BLaER1 (cell line): ENCODE results near the gene SV2B.
A peak's percentile ranks its signal among the peaks of the same experiment; 100 is the strongest.

Experiments used
- H3K27ac ChIP-seq: shearing (Covaris generic); formaldehyde crosslinking; 2 replicates; pipeline ENCODE4 v1.8.1; 2022
- H3K27me3 ChIP-seq: shearing (Covaris generic); formaldehyde crosslinking; 2 replicates; pipeline ENCODE4 v1.8.1; 2022
- H3K36me3 ChIP-seq: shearing (Covaris generic); formaldehyde crosslinking; 2 replicates; pipeline ENCODE4 v1.8.1; 2022
- H3K4me1 ChIP-seq: shearing (Covaris generic); formaldehyde crosslinking; 2 replicates; pipeline ENCODE4 v1.8.1; 2022
- H3K4me2 ChIP-seq: shearing (Covaris generic); formaldehyde crosslinking; 2 replicates; pipeline ENCODE4 v1.8.1; 2022
- H3K4me3 ChIP-seq: shearing (Covaris generic); formaldehyde crosslinking; 2 replicates; pipeline ENCODE4 v1.8.1; 2022
- H3K9ac ChIP-seq: shearing (Covaris generic); formaldehyde crosslinking; 2 replicates; pipeline ENCODE4 v1.8.1; 2022
- H3K9me3 ChIP-seq: shearing (Covaris generic); formaldehyde crosslinking; 2 replicates; pipeline ENCODE4 v1.8.1; 2022
- H4K20me1 ChIP-seq: shearing (Covaris generic); formaldehyde crosslinking; 2 replicates; pipeline ENCODE4 v1.8.1; 2022
- Cebpa-rat ChIP-seq: shearing (Covaris generic); IDR thresholded peaks from 2 replicates; pipeline ENCODE4 v1.8.1; 2022

The SV2B gene

GRCh38 chr15:91148243-91148642, 48.2 kb downstream of the SV2B start:
- Histone ChIP-seq H3K27ac (no peak overlapping the region), H3K4me3 (no peak overlapping the region), H4K20me1 (no peaks in the 10 kb centered on the region), H3K9me3 (no peaks in the 10 kb centered on the region), H3K4me1 (no peaks in the 10 kb centered on the region), H3K4me2 (no peak overlapping the region), H3K9ac (no peak overlapping the region), H3K27me3 (no peaks in the 10 kb centered on the region), H3K36me3 (no peaks in the 10 kb centered on the region)
- TF ChIP-seq Cebpa-rat: no peak

GRCh38 chr15:91150502-91151160, 50.6 kb downstream of the SV2B start:
- H3K4me3 ChIP-seq: no peak overlapping the region
- no peaks in the 10 kb centered on the region for H3K36me3 ChIP-seq
- H3K4me1 ChIP-seq: no peaks in the 10 kb centered on the region
- H3K27me3 ChIP-seq: no peaks in the 10 kb centered on the region
- no peak overlapping the region for H3K9ac ChIP-seq
- TF ChIP-seq Cebpa-rat: no peak
- no peak overlapping the region for H3K27ac ChIP-seq
- H4K20me1 ChIP-seq: no peaks in the 10 kb centered on the region
- no peaks in the 10 kb centered on the region for H3K9me3 ChIP-seq
- H3K4me2 ChIP-seq: no peak overlapping the region

GRCh38 chr15:91151781-91152563, 51.9 kb downstream of the SV2B start:
- H3K4me3 ChIP-seq: no peak overlapping the region
- peaks cover 9% of the 10 kb centered on the region for H3K4me1 ChIP-seq
- H3K9ac ChIP-seq: no peak overlapping the region
- H3K27me3 ChIP-seq: no peaks in the 10 kb centered on the region
- no peaks in the 10 kb centered on the region for H4K20me1 ChIP-seq
- H3K27ac ChIP-seq: no peak overlapping the region
- no peak overlapping the region for H3K4me2 ChIP-seq
- H3K36me3 ChIP-seq: no peaks in the 10 kb centered on the region
- no peak for TF ChIP-seq Cebpa-rat
- H3K9me3 ChIP-seq: no peaks in the 10 kb centered on the region

DNA sequence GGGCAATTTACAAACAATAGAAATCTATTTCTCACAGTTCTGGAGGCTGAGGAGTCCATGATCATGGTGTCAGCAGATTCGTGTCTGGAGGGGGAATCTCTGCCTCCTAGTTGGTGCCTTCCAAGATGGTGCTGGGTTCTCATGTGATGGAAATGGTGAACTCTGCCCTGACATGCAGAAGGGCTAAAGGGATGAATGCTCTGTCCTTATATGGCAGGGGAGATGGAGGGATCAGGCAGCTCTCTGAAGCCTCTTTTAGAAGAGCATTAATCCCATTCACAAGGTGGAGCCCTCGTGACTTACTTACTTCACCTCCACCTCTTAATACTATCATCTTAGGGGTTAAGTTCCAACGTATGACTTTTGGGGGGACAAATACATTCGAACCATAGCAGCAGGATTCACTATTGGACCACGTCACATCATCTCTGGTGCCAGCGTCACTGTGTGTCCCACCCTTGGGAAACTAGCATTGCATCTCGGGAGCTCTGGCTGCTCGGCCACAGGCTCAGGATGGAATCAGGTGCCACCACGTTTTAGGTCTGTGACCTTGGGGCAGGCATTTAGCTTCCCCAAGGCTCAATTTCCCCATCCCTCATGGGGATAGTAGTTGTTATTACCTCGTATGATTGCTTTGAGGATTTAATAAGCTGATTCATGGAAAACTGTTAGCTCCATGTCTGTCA, 53.0 kb downstream of the SV2B start:
- no peaks in the 10 kb centered on the region for H3K9me3 ChIP-seq
- H3K27me3 ChIP-seq: no peaks in the 10 kb centered on the region
- no peaks in the 10 kb centered on the region for H3K36me3 ChIP-seq
- H3K9ac ChIP-seq: no peak overlapping the region
- no peak overlapping the region for H3K4me3 ChIP-seq
- H4K20me1 ChIP-seq: no peaks in the 10 kb centered on the region
- H3K4me2 ChIP-seq: no peak overlapping the region
- no peak overlapping the region for H3K27ac ChIP-seq
- TF ChIP-seq Cebpa-rat: no peak
- H3K4me1 ChIP-seq: peaks cover 19% of the 10 kb centered on the region

DNA sequence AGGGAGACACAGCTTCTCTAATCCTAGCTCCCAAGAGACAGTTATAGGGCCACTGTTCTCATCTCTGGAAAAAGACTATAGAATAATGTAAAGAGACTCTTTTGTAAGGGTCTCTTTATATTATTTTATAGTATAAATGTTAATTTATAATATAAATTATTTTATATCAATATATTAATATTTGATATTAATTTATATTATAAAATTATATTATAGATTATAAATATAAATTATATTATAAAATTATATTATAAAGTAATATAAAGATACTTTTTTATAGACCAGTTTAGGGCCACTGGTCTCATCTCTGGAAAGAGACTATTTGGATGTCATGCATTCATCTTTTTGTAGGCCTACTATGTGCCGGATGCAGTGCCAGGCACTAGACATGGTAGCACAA, 53.9 kb downstream of the SV2B start:
- Histone ChIP-seq H3K36me3 (no peaks in the 10 kb centered on the region), H4K20me1 (no peaks in the 10 kb centered on the region), H3K4me3 (no peak overlapping the region), H3K27ac (no peak overlapping the region), H3K4me1 (peaks cover 19% of the 10 kb centered on the region), H3K9ac (no peak overlapping the region), H3K9me3 (no peaks in the 10 kb centered on the region), H3K4me2 (no peak overlapping the region), H3K27me3 (no peaks in the 10 kb centered on the region)
- TF ChIP-seq Cebpa-rat: no peak

GRCh38 chr15:91156175-91156726, 56.2 kb downstream of the SV2B start:
- no peak for TF ChIP-seq Cebpa-rat
- H4K20me1 ChIP-seq: no peaks in the 10 kb centered on the region
- no peaks in the 10 kb centered on the region for H3K36me3 ChIP-seq
- H3K27ac ChIP-seq: no peak overlapping the region
- no peak overlapping the region for H3K4me3 ChIP-seq
- no peak overlapping the region for H3K9ac ChIP-seq
- H3K27me3 ChIP-seq: no peaks in the 10 kb centered on the region
- H3K4me2 ChIP-seq: peak overlapping the region; percentile 54
- no peaks in the 10 kb centered on the region for H3K9me3 ChIP-seq
- peaks cover 19% of the 10 kb centered on the region for H3K4me1 ChIP-seq

DNA sequence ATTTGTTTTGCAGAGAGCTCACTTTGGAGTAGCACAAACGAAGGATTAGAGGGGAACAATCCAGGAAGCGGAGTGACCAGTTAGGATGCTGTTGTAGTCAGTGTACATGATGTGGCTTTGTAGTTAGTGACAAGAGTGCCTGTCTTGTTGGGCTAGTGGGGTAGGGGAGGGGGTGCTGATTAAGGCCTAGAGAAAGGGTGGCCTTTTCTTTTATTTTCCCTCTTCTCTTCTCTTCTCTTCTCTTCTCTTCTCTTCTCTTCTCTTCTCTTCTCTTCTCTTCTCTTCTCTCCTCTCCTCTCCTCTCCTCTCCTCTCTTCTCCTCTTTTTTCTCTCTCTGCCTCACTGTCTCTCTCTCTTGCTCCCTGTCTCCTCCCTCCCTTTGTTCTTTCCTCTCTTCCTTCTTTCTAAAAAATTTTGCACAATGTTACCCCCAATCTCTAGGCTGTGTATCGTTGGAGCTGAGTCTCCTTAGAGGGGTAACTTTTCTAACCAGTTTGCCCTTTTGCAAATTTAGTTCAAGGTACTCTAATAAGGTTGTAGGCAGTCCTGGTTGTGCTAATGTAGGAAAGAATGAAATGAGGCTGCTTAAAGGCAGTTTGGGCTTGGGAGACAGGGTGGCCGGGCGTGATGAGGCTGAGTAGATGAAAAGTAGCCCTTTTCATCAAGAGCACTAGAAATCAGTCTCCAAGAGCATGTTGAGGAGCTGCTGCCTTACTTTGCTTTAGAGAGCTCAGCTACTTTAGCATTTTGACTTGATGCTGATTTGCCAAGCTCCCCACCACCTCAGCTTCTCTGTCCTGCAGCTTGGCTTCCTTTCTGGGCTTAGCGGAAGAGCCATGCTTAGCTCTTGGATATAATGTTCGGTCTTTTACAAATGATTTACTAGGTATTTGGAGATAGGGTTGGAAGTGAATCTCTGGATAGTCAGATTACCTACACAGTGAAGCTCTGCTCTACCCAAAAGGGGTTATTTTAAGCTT, 58.6 kb downstream of the SV2B start:
- no peaks in the 10 kb centered on the region for H3K36me3 ChIP-seq
- no peak overlapping the region for H3K9ac ChIP-seq
- H3K4me2 ChIP-seq: no peak overlapping the region
- H3K9me3 ChIP-seq: no peaks in the 10 kb centered on the region
- H3K27me3 ChIP-seq: no peaks in the 10 kb centered on the region
- H3K4me1 ChIP-seq: peaks cover 19% of the 10 kb centered on the region
- no peak for TF ChIP-seq Cebpa-rat
- no peaks in the 10 kb centered on the region for H4K20me1 ChIP-seq
- H3K27ac ChIP-seq: no peak overlapping the region
- no peak overlapping the region for H3K4me3 ChIP-seq

DNA sequence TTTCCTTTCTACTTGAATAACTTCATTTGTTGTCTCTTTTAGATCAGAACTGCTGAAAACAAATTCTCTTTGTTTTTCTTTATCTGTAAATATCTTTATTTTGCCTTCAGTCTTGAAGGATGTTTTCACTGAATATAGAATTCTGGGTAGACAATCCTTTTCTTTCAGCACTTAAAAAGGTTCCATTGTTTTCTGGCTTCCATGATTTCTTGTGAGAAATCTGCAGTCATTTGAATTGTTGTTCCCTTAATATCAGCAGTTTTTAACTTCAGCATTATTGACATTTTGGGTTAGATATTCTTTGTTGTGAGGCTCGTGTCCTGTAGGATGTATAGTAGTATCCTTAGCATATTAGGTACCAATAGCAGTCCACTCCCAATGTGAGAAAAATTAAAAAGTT, 65.8 kb downstream of the SV2B start:
- no peaks in the 10 kb centered on the region for H4K20me1 ChIP-seq
- TF ChIP-seq Cebpa-rat: no peak

DNA sequence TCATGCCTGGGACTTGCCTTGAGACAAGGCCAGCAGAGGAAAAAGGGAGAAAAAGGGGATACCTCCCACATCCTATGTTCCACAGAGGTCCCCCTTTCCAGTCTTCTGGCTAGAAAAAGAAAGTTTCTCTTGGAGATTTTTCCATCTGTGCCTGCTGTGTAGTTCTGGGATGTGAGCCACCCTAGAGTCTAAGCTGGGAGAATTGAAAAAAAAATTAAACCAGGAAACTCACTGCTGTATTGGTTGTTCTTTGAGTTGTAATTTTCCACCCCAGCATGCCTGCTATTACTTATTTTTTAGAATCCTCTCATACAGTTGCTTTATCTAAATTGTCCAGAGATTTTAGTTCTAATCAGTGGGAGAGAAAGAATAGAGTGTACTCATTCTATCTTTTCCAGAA, 68.4 kb downstream of the SV2B start:
- Histone ChIP-seq H3K36me3 (no peaks in the 10 kb centered on the region), H3K9me3 (peaks cover 23% of the 10 kb centered on the region; the same call in 1 of the 2 replicates), H4K20me1 (no peaks in the 10 kb centered on the region), H3K27ac (no peak overlapping the region), H3K4me1 (no peaks in the 10 kb centered on the region), H3K4me3 (no peak overlapping the region), H3K27me3 (no peaks in the 10 kb centered on the region), H3K9ac (no peak overlapping the region), H3K4me2 (no peak overlapping the region)
- no peak for TF ChIP-seq Cebpa-rat

More for the DNA sequence above, 65.8 kb downstream of the SV2B start:
- H3K4me2 ChIP-seq: no peak overlapping the region
- no peaks in the 10 kb centered on the region for H3K4me1 ChIP-seq
- H3K36me3 ChIP-seq: no peaks in the 10 kb centered on the region
- no peak overlapping the region for H3K4me3 ChIP-seq
- H3K9me3 ChIP-seq: peaks cover 23% of the 10 kb centered on the region; the same call in 1 of the 2 replicates
- H3K27ac ChIP-seq: no peak overlapping the region
- no peak overlapping the region for H3K9ac ChIP-seq
- H3K27me3 ChIP-seq: no peaks in the 10 kb centered on the region
